Activated CD8-positive, alpha-beta memory T cell treated with anti-CD3 and anti-CD28 coated beads, Interleukin-2, amount 50 U/mL, for 24 hours (primary cell): Measurements from ENCODE around the gene VPS9D1.
A peak's percentile ranks its signal among the peaks of the same experiment; 100 is the strongest.
"Not testable (repeated sequence)": the region's sequence is repeated elsewhere in the genome, so short reads cannot be mapped to it uniquely, and the experiment has no call there.

Source experiments
- DNase-seq: peaks from one replicate; pipeline ENCODE4 v3.0.0-alpha.2; 2020; ENCODE audit errors: extremely low read depth

Gene VPS9D1

DNA sequence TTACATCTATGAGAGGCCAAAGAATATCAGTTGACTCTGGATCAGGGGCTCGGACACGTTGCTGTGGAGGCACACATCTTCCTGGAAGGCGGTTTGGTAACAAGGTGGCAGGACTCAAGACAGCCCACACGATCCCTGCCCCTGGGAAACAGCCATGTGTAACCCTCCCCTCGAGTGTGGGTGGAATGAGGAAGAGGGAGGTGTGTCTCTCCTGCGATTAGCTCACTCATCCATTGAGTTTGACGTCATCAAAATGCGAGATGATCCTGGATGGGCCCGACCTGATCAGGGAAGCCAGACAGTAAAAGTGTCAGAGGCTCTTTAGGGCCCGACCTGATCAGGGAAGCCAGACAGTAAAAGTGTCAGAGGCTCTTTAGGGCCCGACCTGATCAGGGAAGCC lies 56.5 kb downstream of the VPS9D1 start:
- not testable (repeated sequence) for DNase-seq

DNA sequence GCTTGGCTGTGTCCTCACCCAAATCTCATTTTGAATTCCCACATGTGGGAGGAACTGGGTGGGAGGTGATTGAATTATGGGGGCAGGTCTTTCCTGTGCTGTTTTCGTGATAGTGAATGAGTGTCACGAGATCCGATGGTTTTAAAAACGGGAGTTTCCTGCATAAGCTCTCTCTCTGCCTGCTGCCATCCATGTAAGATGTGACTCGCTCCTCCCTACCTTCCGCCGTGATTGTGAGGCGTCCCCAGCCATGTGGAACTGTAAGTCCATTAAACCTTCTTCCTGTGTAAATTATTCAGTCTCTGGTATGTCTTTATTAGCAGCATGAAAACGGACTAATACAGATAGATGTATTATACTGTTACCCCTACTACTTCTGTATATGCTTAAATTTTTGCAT lies 59.5 kb downstream of the VPS9D1 start:
- no peak for DNase-seq

DNA sequence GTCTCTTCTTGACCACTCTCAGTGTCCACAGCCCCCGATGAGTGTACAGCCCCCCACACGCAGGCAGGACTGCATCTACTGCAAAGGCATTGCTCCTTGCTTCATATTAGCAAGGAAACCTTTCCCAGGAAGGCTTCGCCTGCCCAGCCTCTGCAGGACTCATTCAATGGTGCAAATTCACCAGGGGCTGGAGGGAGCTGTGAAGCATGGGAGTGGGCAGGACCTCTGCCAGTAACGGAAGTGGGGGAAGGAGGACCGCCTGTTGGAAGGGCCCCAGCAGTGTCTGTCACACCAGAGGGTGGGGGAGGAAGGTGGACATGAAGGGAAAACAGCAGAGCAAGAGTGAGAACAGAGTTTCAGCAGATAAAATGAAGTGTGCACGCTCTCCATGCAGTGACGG lies 60.6 kb downstream of the VPS9D1 start:
- no peak for DNase-seq

DNA sequence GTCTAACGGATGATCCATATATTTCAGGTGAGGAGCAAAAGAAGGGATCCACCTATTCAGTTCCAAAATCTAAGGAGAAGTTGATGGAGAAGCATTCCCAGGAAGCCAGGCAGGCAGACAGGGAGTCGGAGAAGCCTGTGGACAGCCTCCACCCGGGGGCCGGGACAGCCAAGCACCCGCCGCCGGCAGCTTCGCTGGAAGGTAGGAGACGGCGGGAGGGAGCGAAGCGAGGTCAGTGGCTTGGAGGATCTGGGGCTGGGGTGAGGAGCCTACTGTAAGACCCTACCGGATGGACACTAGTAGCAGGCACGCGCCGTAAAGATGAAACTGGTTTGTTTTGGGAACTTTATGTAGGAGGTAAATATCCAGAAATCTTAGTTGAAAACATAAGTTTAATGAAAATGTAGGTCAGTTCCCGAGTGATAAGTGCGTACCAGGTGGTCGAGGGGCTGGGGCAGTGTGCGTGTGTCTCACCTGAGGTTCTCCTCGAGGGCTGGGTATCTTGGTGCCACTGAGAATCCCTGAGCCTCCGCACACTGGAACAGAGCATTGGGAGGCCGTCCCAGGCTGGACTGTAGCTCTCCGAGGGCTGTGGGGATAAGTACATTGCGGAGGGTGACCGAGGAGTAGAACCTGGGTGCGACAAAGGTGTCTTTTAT lies 62.3 kb downstream of the VPS9D1 start:
- DNase-seq, result no peak

DNA sequence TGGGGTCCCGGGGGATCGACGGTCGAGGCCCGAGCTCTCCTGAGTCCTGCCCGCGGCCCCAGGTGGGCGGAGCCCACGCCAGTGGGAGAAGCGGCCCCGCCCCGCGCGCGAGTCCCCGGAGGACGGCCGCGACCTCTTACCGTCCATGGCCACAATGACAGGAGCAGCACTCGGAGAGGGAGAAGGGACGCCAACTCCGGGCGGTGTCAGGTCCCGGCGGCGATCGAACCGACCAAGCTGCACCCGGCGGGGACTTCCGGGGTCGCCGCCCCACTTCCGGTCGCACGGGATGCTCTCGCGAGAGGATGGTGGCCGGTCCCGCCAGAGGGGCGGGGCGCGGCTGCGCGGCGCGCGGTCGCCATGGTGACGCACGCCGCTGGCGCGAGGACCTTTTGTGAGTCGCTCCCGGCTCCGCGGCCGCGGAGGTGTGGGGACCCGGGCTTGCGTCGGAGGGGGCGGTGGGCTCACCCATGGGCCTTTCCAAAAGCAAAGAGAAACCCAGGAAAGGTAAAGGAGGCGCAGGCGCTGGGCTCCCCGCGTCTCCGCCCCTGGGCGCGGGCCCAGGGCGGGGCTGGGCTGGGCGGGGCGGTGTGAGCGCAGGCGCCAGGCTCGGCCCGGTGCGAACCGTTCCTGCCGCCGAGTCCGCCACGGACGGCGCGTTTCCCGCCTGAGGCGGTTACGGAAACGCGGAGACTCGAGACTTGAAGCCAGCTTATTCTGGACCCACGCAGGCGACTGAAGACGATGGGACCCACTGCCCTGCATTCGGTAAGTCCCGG lies 63.1 kb downstream of the VPS9D1 start, which contains the start of the genes CHMP1A and SPATA33:
Gene CHMP1A (minus strand): TSS at position 267 of the 779 bp plus-strand sequence. CDS start 120 bp downstream, at position 147.
Gene SPATA33 (plus strand): TSS at position 395 of the 779 bp plus-strand sequence. CDS start 76 bp downstream, at position 471.
- peak; percentile 78 for DNase-seq
